Glutamatergic neuron (in vitro differentiated cells): Measurements from ENCODE around the gene PCDHGA6. TPM values are rescaled to one million over a fixed set of nuclear protein-coding genes. Genes with fewer than 3 reads are reported as not detected.
A peak's percentile ranks its signal among the peaks of the same experiment; 100 is the strongest.
"Not testable (repeated sequence)": the region's sequence is repeated elsewhere in the genome, so short reads cannot be mapped to it uniquely, and the experiment has no call there.

Experiments used
- DNase-seq: peaks from one replicate; pipeline ENCODE4 v3.0.0; 2022
- H3K27ac Mint-ChIP-seq: one replicate; pipeline ENCODE4 v1.8.0; 2020; ENCODE audit warnings: mild to moderate bottlenecking, mixed read lengths, inconsistent platforms; ENCODE audit not compliant: unreplicated experiment
- H3K27me3 Mint-ChIP-seq: one replicate; pipeline ENCODE4 v1.8.0; 2020; ENCODE audit warnings: mild to moderate bottlenecking, moderate library complexity, mixed read lengths, inconsistent platforms; ENCODE audit not compliant: unreplicated experiment
- H3K36me3 Mint-ChIP-seq: one replicate; pipeline ENCODE4 v1.8.0; 2020; ENCODE audit warnings: mild to moderate bottlenecking, mixed read lengths, inconsistent platforms; ENCODE audit not compliant: unreplicated experiment
- H3K4me1 Mint-ChIP-seq: one replicate; pipeline ENCODE4 v1.8.0; 2020; ENCODE audit warnings: mild to moderate bottlenecking, low read depth, mixed read lengths, inconsistent platforms; ENCODE audit not compliant: unreplicated experiment
- H3K4me3 Mint-ChIP-seq: one replicate; pipeline ENCODE4 v1.8.0; 2020; ENCODE audit warnings: mild to moderate bottlenecking, mixed read lengths, inconsistent platforms; ENCODE audit not compliant: unreplicated experiment
- H3K9me3 Mint-ChIP-seq: one replicate; pipeline ENCODE4 v1.8.0; 2020; ENCODE audit warnings: mild to moderate bottlenecking, moderate library complexity, mixed read lengths, inconsistent platforms; ENCODE audit not compliant: unreplicated experiment
- CTCF ChIP-seq: fragments of 200-600 bp; sonication (generic); IDR thresholded peaks from one replicate; pipeline ENCODE4 v1.5.0; 2021; ENCODE audit not compliant: partially characterized antibody, unreplicated experiment
- total RNA-seq: library from RNA; stranded (reverse); fragmentation: NEBNext Ultra II Directional; extraction: Animal tissue kit (Norgen Biotek cat#: 25700); gene quantifications from one replicate; pipeline ENCODE4 v1.2.1, GENCODE V29; 2021; ENCODE audit not compliant: unreplicated experiment

Gene PCDHGA6
- total RNA-seq, 1 donor from 2014 or later: 6.3 TPM

GRCh38 chr5:141417494-141418172 is 43.9 kb downstream of the PCDHGA6 start, which contains the start of gene PCDHGB7:
Gene PCDHGB7, plus strand, starts transcription at chr5:141417677. Its CDS starts 183 bp downstream, at chr5:141417860.
- peak; percentile 74 for DNase-seq
- Mint-ChIP-seq H3K27ac (peak within 1 kb of the TSS; percentile 94), H3K9me3 (peaks cover 69% of the 10 kb centered on the region), H3K4me3 (peak within 1 kb of the TSS; percentile 92), H3K36me3 (peaks cover 81% of the 10 kb centered on the region), H3K27me3 (peaks cover 30% of the 10 kb centered on the region)
- not testable (repeated sequence) for H3K4me1 Mint-ChIP-seq
- TF ChIP-seq CTCF: peak; percentile 53

GRCh38 chr5:141419074-141419880 is 45.6 kb downstream of the PCDHGA6 start:
- H3K9me3 Mint-ChIP-seq: peaks cover 66% of the 10 kb centered on the region
- no peak for TF ChIP-seq CTCF
- peaks cover 27% of the 10 kb centered on the region for H3K27me3 Mint-ChIP-seq
- DNase-seq: no peak
- no peaks in the 10 kb centered on the region for H3K4me1 Mint-ChIP-seq
- peaks cover 78% of the 10 kb centered on the region for H3K36me3 Mint-ChIP-seq
- peak overlapping the region; percentile 92 for H3K4me3 Mint-ChIP-seq
- H3K27ac Mint-ChIP-seq: peak overlapping the region; percentile 24

GRCh38 chr5:141420855-141421488 is 47.3 kb downstream of the PCDHGA6 start, which contains the start of gene PCDHGA11:
Gene PCDHGA11, plus strand, starts transcription at chr5:141421051. Its CDS starts 177 bp downstream, at chr5:141421228.
- Mint-ChIP-seq H3K9me3 (peaks cover 54% of the 10 kb centered on the region), H3K4me3 (peak within 1 kb of the TSS; percentile 70), H3K27me3 (peaks cover 23% of the 10 kb centered on the region), H3K4me1 (no peaks in the 10 kb centered on the region), H3K36me3 (peaks cover 79% of the 10 kb centered on the region), H3K27ac (no peak within 1 kb of the TSS)
- DNase-seq: no peak
- peak; percentile 38 for TF ChIP-seq CTCF

- H3K9me3 Mint-ChIP-seq: peaks cover 54% of the 10 kb centered on the region
- no peak overlapping the region for H3K27ac Mint-ChIP-seq
- H3K27me3 Mint-ChIP-seq: peaks cover 23% of the 10 kb centered on the region
- H3K36me3 Mint-ChIP-seq: peaks cover 84% of the 10 kb centered on the region
- no peak for DNase-seq
- H3K4me1 Mint-ChIP-seq: no peaks in the 10 kb centered on the region
- peak overlapping the region; percentile 70 for H3K4me3 Mint-ChIP-seq
- TF ChIP-seq CTCF: no peak
Observed at GRCh38 chr5:141421489-141421855, 47.8 kb downstream of the PCDHGA6 start.
